Measurements from ENCODE around the gene IFITM1.
"Not testable (repeated sequence)": the region's sequence is repeated elsewhere in the genome, so short reads cannot be mapped to it uniquely, and the experiment has no call there.

Gene IFITM1

GRCh38 chr11:329886-330253 is 16.0 kb downstream of the IFITM1 start:
- FAIRE-seq, result no peak
- TF ChIP-seq CTCF (IDR thresholded peaks at IDR 0.05; ENCODE audit: insufficient read depth, missing control alignments), result no peak
- no peak for DNase-seq (ENCODE audit: insufficient read length, low spot score)

- FAIRE-seq (no peak), DNase-seq (ENCODE audit: insufficient read length, low spot score) (no peak)
- no peak for TF ChIP-seq CTCF (IDR thresholded peaks at IDR 0.05; ENCODE audit: insufficient read depth, missing control alignments)
Observed at GRCh38 chr11:330307-330693, 16.5 kb downstream of the IFITM1 start.

GRCh38 chr11:330694-331357 is 17.0 kb downstream of the IFITM1 start:
- DNase-seq (ENCODE audit: insufficient read length, low spot score) (no peak), FAIRE-seq (no peak)
- TF ChIP-seq CTCF (IDR thresholded peaks at IDR 0.05; ENCODE audit: insufficient read depth, missing control alignments), result no peak

- FAIRE-seq, result no peak
- TF ChIP-seq CTCF (IDR thresholded peaks at IDR 0.05; ENCODE audit: insufficient read depth, missing control alignments), result no peak
- DNase-seq (ENCODE audit: insufficient read length, low spot score), result no peak
Observed at GRCh38 chr11:331358-332060, 17.7 kb downstream of the IFITM1 start.

GRCh38 chr11:332651-333480 is 19.0 kb downstream of the IFITM1 start:
- DNase-seq (ENCODE audit: insufficient read length, low spot score) (no peak), FAIRE-seq (no peak)
- TF ChIP-seq CTCF (IDR thresholded peaks at IDR 0.05; ENCODE audit: insufficient read depth, missing control alignments), result no peak

- not testable (repeated sequence) for DNase-seq (ENCODE audit: insufficient read length, low spot score); FAIRE-seq
Observed at GRCh38 chr11:333616-334263, 19.9 kb downstream of the IFITM1 start.

GRCh38 chr11:334264-334994 is 20.6 kb downstream of the IFITM1 start:
- DNase-seq (ENCODE audit: insufficient read length, low spot score), result no peak
- no peak for TF ChIP-seq CTCF (IDR thresholded peaks at IDR 0.05; ENCODE audit: insufficient read depth, missing control alignments)
- no peak for FAIRE-seq
